ENCODE measurements around the gene PRKCA. TPM values are rescaled to one million over a fixed set of nuclear protein-coding genes. Genes with fewer than 3 reads are reported as not detected.

The PRKCA gene
- total RNA-seq, 1 experiment from 2014 or later = 29.6 TPM

DNA sequence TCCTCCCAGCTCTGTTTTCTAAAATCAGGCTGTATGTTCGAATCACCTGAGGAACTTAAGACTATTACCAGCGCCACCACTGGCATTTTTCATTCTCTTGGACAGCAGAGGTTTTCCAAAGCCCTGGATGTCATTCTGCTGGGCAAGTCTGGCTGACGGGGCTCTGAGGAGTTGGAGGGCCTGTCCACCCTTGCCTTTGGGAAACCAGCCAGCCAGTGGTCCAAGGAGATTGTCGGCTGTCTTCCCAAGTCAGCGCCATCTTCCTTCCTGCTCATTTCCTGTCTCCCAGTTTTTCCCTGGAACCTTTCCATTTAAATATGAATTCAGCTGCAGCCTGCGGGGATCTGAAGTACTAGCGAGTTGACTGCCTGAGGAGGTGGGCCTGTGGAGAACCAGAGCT is 258.3 kb downstream of the PRKCA start:
- Mint-ChIP-seq H3K36me3 (ENCODE audit: insufficient read depth, unreplicated experiment) (no peaks in the 10 kb centered on the region), H3K27ac (ENCODE audit: unreplicated experiment) (no peak overlapping the region), H3K9me3 (ENCODE audit: unreplicated experiment) (no peaks in the 10 kb centered on the region), H3K27me3 (ENCODE audit: insufficient read depth, unreplicated experiment) (no peaks in the 10 kb centered on the region), H3K4me1 (ENCODE audit: low read depth, unreplicated experiment) (no peaks in the 10 kb centered on the region), H3K4me3 (ENCODE audit: unreplicated experiment) (no peak overlapping the region)
- ChIA-PET CTCF (no interaction called here), POLR2A (no interaction called here)
- H3K36me3 ChIP-seq (ENCODE audit: control insufficient read depth, insufficient read depth, low read length) = no peaks in the 10 kb centered on the region
- TF ChIP-seq, protein P1, sequence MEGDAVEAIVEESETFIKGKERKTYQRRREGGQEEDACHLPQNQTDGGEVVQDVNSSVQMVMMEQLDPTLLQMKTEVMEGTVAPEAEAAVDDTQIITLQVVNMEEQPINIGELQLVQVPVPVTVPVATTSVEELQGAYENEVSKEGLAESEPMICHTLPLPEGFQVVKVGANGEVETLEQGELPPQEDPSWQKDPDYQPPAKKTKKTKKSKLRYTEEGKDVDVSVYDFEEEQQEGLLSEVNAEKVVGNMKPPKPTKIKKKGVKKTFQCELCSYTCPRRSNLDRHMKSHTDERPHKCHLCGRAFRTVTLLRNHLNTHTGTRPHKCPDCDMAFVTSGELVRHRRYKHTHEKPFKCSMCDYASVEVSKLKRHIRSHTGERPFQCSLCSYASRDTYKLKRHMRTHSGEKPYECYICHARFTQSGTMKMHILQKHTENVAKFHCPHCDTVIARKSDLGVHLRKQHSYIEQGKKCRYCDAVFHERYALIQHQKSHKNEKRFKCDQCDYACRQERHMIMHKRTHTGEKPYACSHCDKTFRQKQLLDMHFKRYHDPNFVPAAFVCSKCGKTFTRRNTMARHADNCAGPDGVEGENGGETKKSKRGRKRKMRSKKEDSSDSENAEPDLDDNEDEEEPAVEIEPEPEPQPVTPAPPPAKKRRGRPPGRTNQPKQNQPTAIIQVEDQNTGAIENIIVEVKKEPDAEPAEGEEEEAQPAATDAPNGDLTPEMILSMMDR (IDR thresholded peaks at IDR 0.05; ENCODE audit: insufficient read depth in 1 of 2, low read depth in 1 of 2, low read length in 1 of 2, severe bottlenecking in 1 of 2, unreplicated experiment in 1 of 2) = no peak
- no peak overlapping the region for H3K4me3 ChIP-seq (ENCODE audit: low read depth, low read length)
- no peaks in the 10 kb centered on the region for H3K9me3 ChIP-seq
- BruUV-seq (replicated peaks) = no TSS peak
- no peaks in the 10 kb centered on the region for H3K27me3 ChIP-seq (replicated peaks; ENCODE audit: control insufficient read depth, insufficient read depth, low read length)
- no peaks in the 10 kb centered on the region for H3K4me1 ChIP-seq
- intact Hi-C loops (cut with micrococcal nuclease; ENCODE audit: unreplicated experiment) = loop anchor here (10.0 kb wide), 1 partner anchor 64 kb away; no protein-coding TSS in a partner anchor
- no peak for DNase-seq

DNA sequence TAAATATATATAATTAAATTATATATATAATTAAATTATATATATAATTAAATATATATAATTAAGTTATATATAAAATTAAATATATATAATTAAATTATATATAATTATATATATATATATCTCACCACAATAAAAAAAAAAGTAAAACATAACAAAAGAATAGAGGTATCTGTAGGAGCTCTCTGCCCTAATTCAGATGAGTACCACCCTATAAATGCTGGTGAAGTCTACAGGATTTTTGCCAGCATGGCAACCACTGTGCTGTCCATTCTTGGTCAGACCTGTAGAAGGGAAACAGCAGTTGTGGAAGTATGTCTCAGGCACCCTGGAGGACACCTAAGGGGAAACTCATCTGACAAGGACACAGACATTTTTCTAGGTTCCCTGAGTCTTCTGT is 259.7 kb downstream of the PRKCA start:
- ChIA-PET POLR2A (no interaction called here), CTCF (no interaction called here)
- Mint-ChIP-seq H3K4me1 (ENCODE audit: low read depth, unreplicated experiment) (peaks cover 5% of the 10 kb centered on the region), H3K4me3 (ENCODE audit: unreplicated experiment) (no peak overlapping the region), H3K36me3 (ENCODE audit: insufficient read depth, unreplicated experiment) (no peaks in the 10 kb centered on the region), H3K9me3 (ENCODE audit: unreplicated experiment) (no peaks in the 10 kb centered on the region), H3K27me3 (ENCODE audit: insufficient read depth, unreplicated experiment) (no peaks in the 10 kb centered on the region), H3K27ac (ENCODE audit: unreplicated experiment) (no peak overlapping the region)
- Histone ChIP-seq H3K9me3 (no peaks in the 10 kb centered on the region), H3K4me3 (ENCODE audit: low read depth, low read length) (no peak overlapping the region), H3K4me1 (0 out of 2 replicates have a peak, but pooled peaks cover 3% of the 10 kb centered on the region), H3K27me3 (replicated peaks; ENCODE audit: control insufficient read depth, insufficient read depth, low read length) (no peaks in the 10 kb centered on the region), H3K36me3 (ENCODE audit: control insufficient read depth, insufficient read depth, low read length) (no peaks in the 10 kb centered on the region)
- BruUV-seq (replicated peaks) = no TSS peak
- DNase-seq = no peak
- intact Hi-C loops (cut with micrococcal nuclease; ENCODE audit: unreplicated experiment) = loop anchor here (10.0 kb wide), 1 partner anchor 63 kb away; no protein-coding TSS in a partner anchor
- TF ChIP-seq, protein P1 (IDR thresholded peaks at IDR 0.05; ENCODE audit: insufficient read depth in 1 of 2, low read depth in 1 of 2, low read length in 1 of 2, severe bottlenecking in 1 of 2, unreplicated experiment in 1 of 2) = no peak

DNA sequence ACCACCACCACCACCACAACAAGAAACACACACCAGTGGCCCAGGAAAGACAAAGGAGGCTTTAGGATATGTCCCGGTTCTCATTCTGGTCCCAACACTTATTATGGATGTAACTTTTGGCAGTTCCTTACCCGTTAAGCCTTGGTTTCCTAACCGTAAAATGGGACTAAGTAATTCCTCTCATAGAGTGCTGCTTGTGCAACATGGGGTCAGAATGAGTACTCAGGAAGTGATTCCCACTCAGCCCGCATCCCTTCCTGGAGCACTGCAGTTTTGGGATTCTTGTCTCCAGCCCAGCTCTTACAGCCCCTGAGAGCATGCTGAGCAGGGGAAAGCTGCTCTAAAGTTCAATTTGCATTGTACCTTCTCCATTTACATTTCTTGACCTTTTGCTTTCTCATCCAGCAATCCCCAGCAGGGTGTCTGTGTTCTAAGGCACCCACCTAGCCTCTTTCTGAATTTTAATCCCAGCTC is 262.6 kb downstream of the PRKCA start:
- BruUV-seq (replicated peaks) = no TSS peak
- ChIA-PET CTCF (interaction anchor here (0.6 kb wide), 1 partner anchor 195 kb away, joined by 4 read pairs; no protein-coding TSS in a partner anchor), POLR2A (no interaction called here)
- Histone ChIP-seq H3K36me3 (ENCODE audit: control insufficient read depth, insufficient read depth, low read length) (no peaks in the 10 kb centered on the region), H3K4me1 (0 out of 2 replicates have a peak, but pooled peaks cover 4% of the 10 kb centered on the region), H3K9me3 (no peaks in the 10 kb centered on the region), H3K4me3 (ENCODE audit: low read depth, low read length) (no peak overlapping the region), H3K27me3 (replicated peaks; ENCODE audit: control insufficient read depth, insufficient read depth, low read length) (no peaks in the 10 kb centered on the region)
- H3K9me3 Mint-ChIP-seq (ENCODE audit: unreplicated experiment) = no peaks in the 10 kb centered on the region
- no peak for DNase-seq
- intact Hi-C loops (cut with micrococcal nuclease; ENCODE audit: unreplicated experiment) = loop anchor here (5.0 to 10.0 kb wide), 3 partner anchors 60 to 107 kb away; no protein-coding TSS in a partner anchor
- no peak overlapping the region for H3K4me3 Mint-ChIP-seq (ENCODE audit: unreplicated experiment)
- TF ChIP-seq, protein P1 (IDR thresholded peaks at IDR 0.05; ENCODE audit: insufficient read depth in 1 of 2, low read depth in 1 of 2, low read length in 1 of 2, severe bottlenecking in 1 of 2, unreplicated experiment in 1 of 2) = no peak
- no peak overlapping the region for H3K27ac Mint-ChIP-seq (ENCODE audit: unreplicated experiment)
- no peaks in the 10 kb centered on the region for H3K27me3 Mint-ChIP-seq (ENCODE audit: insufficient read depth, unreplicated experiment)
- peaks cover 8% of the 10 kb centered on the region for H3K4me1 Mint-ChIP-seq (ENCODE audit: low read depth, unreplicated experiment)
- H3K36me3 Mint-ChIP-seq (ENCODE audit: insufficient read depth, unreplicated experiment) = no peaks in the 10 kb centered on the region

Data from Caco-2 (cell line).